ENCODE data around the gene RPS6KA3. TPM values are rescaled to one million over a fixed set of nuclear protein-coding genes. Genes with fewer than 3 reads are reported as not detected.

RPS6KA3 gene
- total and polyA plus RNA-seq, 9 of the 15 experiments (the other 6 are each of a cell fraction or from before 2014, with no cell fraction given): 10.9 to 61.9 (median 37.4) TPM

GRCh38 chrX:20266810-20267606, at the start of gene RPS6KA3 (continued):
- TF ChIP-seq NR1H2 (CRISPR knock-in tag; IDR thresholded peaks at IDR 0.05) (no peak), POLR2A (conservative IDR thresholded peaks at IDR 0.05) (peak; percentile 61), KLF6 (CRISPR knock-in tag; IDR thresholded peaks at IDR 0.05; ENCODE audit: borderline replicate concordance) (no peak), CCNT2 (IDR thresholded peaks at IDR 0.05; ENCODE audit: borderline replicate concordance, extremely low read depth, insufficient read length, low read depth, low read length) (peak; percentile 41), PHF20 (IDR thresholded peaks at IDR 0.05; ENCODE audit: partially characterized antibody) (no peak), ATF2 (CRISPR knock-in tag; IDR thresholded peaks at IDR 0.05) (no peak), SIN3B (IDR thresholded peaks at IDR 0.05; ENCODE audit: low read depth) (no peak), KDM2B (CRISPR knock-in tag; IDR thresholded peaks at IDR 0.05) (no peak), ZNF449 (CRISPR knock-in tag; IDR thresholded peaks at IDR 0.05) (no peak), IFI16 (CRISPR knock-in tag; IDR thresholded peaks at IDR 0.05) (no peak), MAFF (IDR thresholded peaks at IDR 0.05; ENCODE audit: low read length) (no peak), SMAD4 (CRISPR knock-in tag; conservative IDR thresholded peaks at IDR 0.05) (0 out of 2 replicates have a peak, but pooled peaks have one; percentile 19), ZMIZ1 (IDR thresholded peaks at IDR 0.05; ENCODE audit: low read depth in 2 of 2, low read length in 2 of 2) (no peak), ESRRA (IDR thresholded peaks at IDR 0.05; ENCODE audit: borderline replicate concordance, low read depth) (no peak; the same call in 1 of the 2 replicates)
- TF ChIP-seq, protein P1, sequence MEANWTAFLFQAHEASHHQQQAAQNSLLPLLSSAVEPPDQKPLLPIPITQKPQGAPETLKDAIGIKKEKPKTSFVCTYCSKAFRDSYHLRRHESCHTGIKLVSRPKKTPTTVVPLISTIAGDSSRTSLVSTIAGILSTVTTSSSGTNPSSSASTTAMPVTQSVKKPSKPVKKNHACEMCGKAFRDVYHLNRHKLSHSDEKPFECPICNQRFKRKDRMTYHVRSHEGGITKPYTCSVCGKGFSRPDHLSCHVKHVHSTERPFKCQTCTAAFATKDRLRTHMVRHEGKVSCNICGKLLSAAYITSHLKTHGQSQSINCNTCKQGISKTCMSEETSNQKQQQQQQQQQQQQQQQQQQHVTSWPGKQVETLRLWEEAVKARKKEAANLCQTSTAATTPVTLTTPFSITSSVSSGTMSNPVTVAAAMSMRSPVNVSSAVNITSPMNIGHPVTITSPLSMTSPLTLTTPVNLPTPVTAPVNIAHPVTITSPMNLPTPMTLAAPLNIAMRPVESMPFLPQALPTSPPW (CRISPR knock-in tag; IDR thresholded peaks at IDR 0.05): peak; percentile 87
- TF ChIP-seq, protein P2, sequence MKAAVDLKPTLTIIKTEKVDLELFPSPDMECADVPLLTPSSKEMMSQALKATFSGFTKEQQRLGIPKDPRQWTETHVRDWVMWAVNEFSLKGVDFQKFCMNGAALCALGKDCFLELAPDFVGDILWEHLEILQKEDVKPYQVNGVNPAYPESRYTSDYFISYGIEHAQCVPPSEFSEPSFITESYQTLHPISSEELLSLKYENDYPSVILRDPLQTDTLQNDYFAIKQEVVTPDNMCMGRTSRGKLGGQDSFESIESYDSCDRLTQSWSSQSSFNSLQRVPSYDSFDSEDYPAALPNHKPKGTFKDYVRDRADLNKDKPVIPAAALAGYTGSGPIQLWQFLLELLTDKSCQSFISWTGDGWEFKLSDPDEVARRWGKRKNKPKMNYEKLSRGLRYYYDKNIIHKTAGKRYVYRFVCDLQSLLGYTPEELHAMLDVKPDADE (conservative IDR thresholded peaks at IDR 0.05; ENCODE audit: control insufficient read depth, low read depth, low read length): peak; percentile 58; the same call in 1 of the 2 replicates
